Pancreas (tissue), 10 donors: Measurements from ENCODE around the gene CETN3. TPM values are rescaled to one million over a fixed set of nuclear protein-coding genes. Genes with fewer than 3 reads are reported as not detected.

Experiments
- ATAC-seq, 4 donors: fragments of 200-7000 bp; cut with Tn5 transposase; one replicate each; pipeline versions ENCODE4 v1.8.0 to v1.9.1; 2020; ENCODE audit warnings: mild to moderate bottlenecking in 4 of 4, moderate library complexity in 4 of 4
- DNase-seq, 6 donors: peaks; one replicate each; pipeline ENCODE4 v3.0.0-alpha.2; 2020
- FAIRE-seq: peaks from 2 replicates; lab custom pipeline; 2012; peaks lifted over from hg19 to GRCh38; lab: Jason Lieb, UNC
- H3K27ac ChIP-seq, 4 donors: fragments of 200-600 bp; sonication (generic); 1 replicate in 3 of 4; 2 replicates in 1 of 4; pipeline versions ENCODE4 v1.5.0 to v1.8.0; 2020
- H3K27me3 ChIP-seq, 4 donors: fragments of 200-600 bp; one replicate each; pipeline ENCODE4 v1.8.0; 2021
- H3K36me3 ChIP-seq, 3 donors: fragments of 200-600 bp; sonication (generic) in 1 of 3; one replicate each; pipeline versions ENCODE4 v1.5.0 to v1.8.0; 2020 to 2021
- H3K4me1 ChIP-seq, 3 donors: fragments of 200-600 bp; one replicate each; pipeline ENCODE4 v1.8.0; 2021
- H3K4me3 ChIP-seq, 4 donors: fragments of 200-600 bp; sonication (generic) in 2 of 4; one replicate each; pipeline versions ENCODE4 v1.5.0 to v1.8.0; 2020 to 2021
- H3K9me3 ChIP-seq, 4 donors: fragments of 200-600 bp; one replicate each; pipeline ENCODE4 v1.8.0; 2021
- CTCF ChIP-seq, 4 donors: fragments of 200-600 bp; sonication (generic) in 3 of 4; IDR thresholded peaks; one replicate each; pipeline versions ENCODE4 v1.5.0 to v1.8.0; 2021; ENCODE audit warnings: antibody characterized with exemption in 4 of 4
- WGBS, 2 donors: extraction: QIAGEN DNeasy Blood & Tissue Kit; methylation state at CpG; one replicate each; pipeline ENCODE4 v1.1.7; 2013; 5-methylcytosine and 5-hydroxymethylcytosine counted together
- intact Hi-C, 3 donors: fragments of 100-400 bp; cut with DNase I; formaldehyde crosslinking; loops; one replicate each; pipeline versions ENCODE4 v1.11.1 to v1.14.2; 2022
- polyA plus RNA-seq, 2 donors: library from polyadenylated mRNA; stranded (reverse); fragments of 200-250 nt; gene quantifications; one replicate each; pipeline ENCODE4 v1.2.3, GENCODE V29; 2013
- total RNA-seq, 6 donors: library from RNA; stranded (reverse); fragmentation: NEBNext Ultra II Directional in 4 of 6; extraction: Animal tissue kit (Norgen Biotek cat#: 25700) in 4 of 6; gene quantifications; one replicate each; pipeline versions ENCODE4 v1.2.1 to v1.2.4, GENCODE V29; 2021 to 2023
- donor health status: healthy with polysubstance abuse.
- donor health status: DM: no; HTN: no; CAD: no; lungs with moderate emphysema.
- donor health status: DM: no; HTN: no; CAD: no.
- donor health status: control.
- donor health status: control.
- donor health status: Bipolar disorder and iron deficiency.
- donor health status: DM: yes; HTN: yes; CAD: no.
- donor health status: DM: no; HTN: no; CAD: no.
- donor health status: DM: no; HTN: no; CAD: no.
- donor health status: DM: yes; HTN: yes; CAD: no.

Gene CETN3
- total and polyA plus RNA-seq, 8 donors, result 3.3 to 10.0 (median 5.7) TPM

GRCh38 chr5:90386099-90386710, 23.4 kb downstream of the CETN3 start:
- peak; percentile 93 for FAIRE-seq
- 77 to 90% methylated on average over 1 of the region's 1 CpG for WGBS, 2 donors

GRCh38 chr5:90384389-90384788, 25.2 kb downstream of the CETN3 start:
- Histone ChIP-seq H3K4me1 (no peaks in the 10 kb centered on the region), H3K27ac (no peak overlapping the region), H3K27me3 (no peaks in the 10 kb centered on the region), H3K4me3 (no peak overlapping the region), H3K9me3 (no peaks in the 10 kb centered on the region), H3K36me3 (no peaks in the 10 kb centered on the region)
- DNase-seq (no peak), FAIRE-seq (no peak), ATAC-seq (no peak)
- intact Hi-C loops, result no loop called here
- no peak for TF ChIP-seq CTCF (IDR thresholded peaks at IDR 0.05)
- WGBS, 2 donors, result 61 to 86% methylated on average over 1 of the region's 1 CpG

More at GRCh38 chr5:90386099-90386710, 23.4 kb downstream of the CETN3 start:
- no peak for ATAC-seq
- Histone ChIP-seq H3K36me3 (no peaks in the 10 kb centered on the region), H3K27ac (no peak overlapping the region), H3K9me3 (no peaks in the 10 kb centered on the region), H3K4me3 (no peak overlapping the region), H3K27me3 (no peaks in the 10 kb centered on the region), H3K4me1 (no peaks in the 10 kb centered on the region)
- intact Hi-C loops, result no loop called here
- DNase-seq, result no peak
- peak in 3 of 4 donors; percentile 14 to 39 (median 35) for TF ChIP-seq CTCF (IDR thresholded peaks at IDR 0.05)

GRCh38 chr5:90383903-90384302, 25.7 kb downstream of the CETN3 start:
- no peaks in the 10 kb centered on the region for H3K4me1 ChIP-seq
- FAIRE-seq (no peak), DNase-seq (no peak), ATAC-seq (no peak)
- TF ChIP-seq CTCF (IDR thresholded peaks at IDR 0.05), result no peak
- no peak overlapping the region for H3K4me3 ChIP-seq
- 76 to 90% methylated on average over 2 of the region's 2 CpGs for WGBS, 2 donors
- no peak overlapping the region for H3K27ac ChIP-seq
- no peaks in the 10 kb centered on the region for H3K9me3 ChIP-seq
- H3K27me3 ChIP-seq, result no peaks in the 10 kb centered on the region
- H3K36me3 ChIP-seq, result no peaks in the 10 kb centered on the region
- intact Hi-C loops, result no loop called here

GRCh38 chr5:90381213-90381929, 28.2 kb downstream of the CETN3 start:
- Histone ChIP-seq H3K4me1 (no peaks in the 10 kb centered on the region), H3K27ac (no peak overlapping the region), H3K4me3 (no peak overlapping the region), H3K36me3 (no peaks in the 10 kb centered on the region), H3K27me3 (no peaks in the 10 kb centered on the region), H3K9me3 (no peaks in the 10 kb centered on the region)
- intact Hi-C loops, result no loop called here
- DNase-seq, result no peak
- no peak for ATAC-seq
- no peak for TF ChIP-seq CTCF (IDR thresholded peaks at IDR 0.05)
- FAIRE-seq, result no peak
- WGBS, 2 donors, result 72% methylated on average over 6 of the region's 6 CpGs

GRCh38 chr5:90379652-90380051, 29.9 kb downstream of the CETN3 start:
- Histone ChIP-seq H3K4me1 (no peaks in the 10 kb centered on the region), H3K9me3 (no peaks in the 10 kb centered on the region), H3K4me3 (no peak overlapping the region), H3K27me3 (no peaks in the 10 kb centered on the region), H3K36me3 (no peaks in the 10 kb centered on the region), H3K27ac (no peak overlapping the region)
- no peak for DNase-seq
- TF ChIP-seq CTCF (IDR thresholded peaks at IDR 0.05), result no peak
- ATAC-seq, result no peak
- FAIRE-seq, result no peak
- 65 to 85% methylated on average over 2 of the region's 2 CpGs for WGBS, 2 donors
- intact Hi-C loops, result no loop called here
